Mesenchymal stem cell (in vitro differentiated cells and primary cell): ENCODE data around the gene PCDHGA9.
A peak's percentile ranks its signal among the peaks of the same experiment; 100 is the strongest.

Experiments
- DNase-seq: peaks from one replicate; pipeline ENCODE4 v3.0.0-alpha.2; 2013
- H2AFZ ChIP-seq: one replicate; pipeline ENCODE4 v1.6.1; 2013; ENCODE audit warnings: low read depth, mild to moderate bottlenecking, control low read depth, inconsistent platforms, low read length, moderate library complexity
- H2AK5ac ChIP-seq: 2 replicates; pipeline ENCODE4 v1.6.1; 2013; ENCODE audit warnings: low read length, moderate library complexity, mild to moderate bottlenecking, inconsistent platforms; ENCODE audit not compliant: severe bottlenecking
- H2BK120ac ChIP-seq: one replicate; pipeline ENCODE4 v1.6.1; 2013; ENCODE audit warnings: low read depth, mild to moderate bottlenecking, inconsistent platforms, low read length, moderate library complexity
- H2BK12ac ChIP-seq, 2 experiments: one replicate each; pipeline ENCODE4 v1.6.1; 2013; ENCODE audit warnings: inconsistent platforms in 2 of 2, low read length in 2 of 2, mild to moderate bottlenecking in 2 of 2, moderate library complexity in 2 of 2, control low read depth in 1 of 2
- H2BK15ac ChIP-seq: one replicate; pipeline ENCODE4 v1.6.1; 2013; ENCODE audit warnings: mild to moderate bottlenecking, low read depth, inconsistent platforms; ENCODE audit not compliant: poor library complexity, severe bottlenecking
- H2BK5ac ChIP-seq: 2 replicates; pipeline ENCODE4 v1.6.1; 2013; ENCODE audit warnings: low read depth, mild to moderate bottlenecking, low read length, control low read depth, inconsistent platforms; ENCODE audit not compliant: poor library complexity, severe bottlenecking
- H3K14ac ChIP-seq, 2 experiments: one replicate each; pipeline ENCODE4 v1.6.1; 2013; ENCODE audit warnings: inconsistent platforms in 2 of 2, low read length in 2 of 2, control low read depth in 1 of 2, mild to moderate bottlenecking in 1 of 2, moderate library complexity in 1 of 2
- H3K18ac ChIP-seq, 2 experiments: one replicate each; pipeline ENCODE4 v1.6.1; 2013; ENCODE audit warnings: inconsistent platforms in 2 of 2, low read length in 2 of 2, control low read depth in 1 of 2, low read depth in 1 of 2, mild to moderate bottlenecking in 1 of 2
- H3K23ac ChIP-seq, 2 experiments: one replicate each; pipeline ENCODE4 v1.6.1; 2013; ENCODE audit warnings: inconsistent platforms in 2 of 2, low read length in 2 of 2, mild to moderate bottlenecking in 2 of 2, moderate library complexity in 2 of 2, control low read depth in 1 of 2
- H3K27ac ChIP-seq: 2 replicates; pipeline ENCODE4 v1.5.1; 2013; ENCODE audit warnings: mild to moderate bottlenecking, moderate library complexity, low read length, control low read depth, inconsistent platforms; ENCODE audit not compliant: poor library complexity, severe bottlenecking
- H3K27me3 ChIP-seq, 2 experiments: 2 replicates each; pipeline versions ENCODE4 v1.6.1 to v1.7.0; 2013; ENCODE audit warnings: low read length in 2 of 2, mild to moderate bottlenecking in 2 of 2, moderate library complexity in 2 of 2, control low read depth in 1 of 2, inconsistent platforms in 1 of 2; ENCODE audit not compliant: control insufficient read depth in 1 of 2, insufficient read depth in 1 of 2
- H3K36me3 ChIP-seq, 2 experiments: 2 replicates each; pipeline versions ENCODE4 v1.6.1 to v1.7.0; 2013; ENCODE audit warnings: low read length in 2 of 2, control low read depth in 1 of 2, inconsistent platforms in 1 of 2, low read depth in 1 of 2, mild to moderate bottlenecking in 1 of 2; ENCODE audit not compliant: insufficient read depth in 2 of 2, control insufficient read depth in 1 of 2
- H3K4ac ChIP-seq, 2 experiments: one replicate each; pipeline ENCODE4 v1.6.1; 2013; ENCODE audit warnings: inconsistent platforms in 2 of 2, low read length in 2 of 2, mild to moderate bottlenecking in 2 of 2, moderate library complexity in 2 of 2, control low read depth in 1 of 2, low read depth in 1 of 2
- H3K4me1 ChIP-seq: 2 replicates; pipeline ENCODE4 v1.6.1; 2013; ENCODE audit warnings: low read depth, low read length, control low read depth; ENCODE audit not compliant: control insufficient read depth, insufficient read depth
- H3K4me2 ChIP-seq: 2 replicates; pipeline ENCODE4 v1.6.1; 2013; ENCODE audit warnings: low read length, mild to moderate bottlenecking, inconsistent platforms; ENCODE audit not compliant: poor library complexity, severe bottlenecking
- H3K4me3 ChIP-seq, 2 experiments: 2 replicates each; pipeline versions ENCODE4 v1.5.1 to v1.7.0; 2013; ENCODE audit warnings: low read length in 2 of 2, mild to moderate bottlenecking in 2 of 2, control low read depth in 1 of 2, low read depth in 1 of 2; ENCODE audit not compliant: insufficient read depth in 1 of 2
- H3K79me1 ChIP-seq: replicated peaks from 2 replicates; pipeline ENCODE4 v1.6.1; 2013; ENCODE audit warnings: mild to moderate bottlenecking, control low read depth, low read length, inconsistent platforms; ENCODE audit not compliant: poor library complexity, severe bottlenecking
- H3K9ac ChIP-seq: 2 replicates; pipeline ENCODE4 v1.7.0; 2013; ENCODE audit warnings: mild to moderate bottlenecking, low read length, moderate library complexity
- H3K9me3 ChIP-seq: 2 replicates; pipeline ENCODE4 v1.7.0; 2013; ENCODE audit warnings: mild to moderate bottlenecking, low read length; ENCODE audit not compliant: control insufficient read depth
- H4K8ac ChIP-seq: one replicate; pipeline ENCODE4 v1.6.1; 2013; ENCODE audit warnings: inconsistent platforms, mild to moderate bottlenecking, low read length, moderate library complexity
- H4K91ac ChIP-seq: one replicate; pipeline ENCODE4 v1.6.1; 2013; ENCODE audit warnings: mild to moderate bottlenecking, low read length, inconsistent platforms
- WGBS: methylation state at CpG from one replicate; pipeline ENCODE4 v1.1.7; 2013; ENCODE audit warnings: mixed read lengths; 5-methylcytosine and 5-hydroxymethylcytosine counted together

Gene PCDHGA9

DNA sequence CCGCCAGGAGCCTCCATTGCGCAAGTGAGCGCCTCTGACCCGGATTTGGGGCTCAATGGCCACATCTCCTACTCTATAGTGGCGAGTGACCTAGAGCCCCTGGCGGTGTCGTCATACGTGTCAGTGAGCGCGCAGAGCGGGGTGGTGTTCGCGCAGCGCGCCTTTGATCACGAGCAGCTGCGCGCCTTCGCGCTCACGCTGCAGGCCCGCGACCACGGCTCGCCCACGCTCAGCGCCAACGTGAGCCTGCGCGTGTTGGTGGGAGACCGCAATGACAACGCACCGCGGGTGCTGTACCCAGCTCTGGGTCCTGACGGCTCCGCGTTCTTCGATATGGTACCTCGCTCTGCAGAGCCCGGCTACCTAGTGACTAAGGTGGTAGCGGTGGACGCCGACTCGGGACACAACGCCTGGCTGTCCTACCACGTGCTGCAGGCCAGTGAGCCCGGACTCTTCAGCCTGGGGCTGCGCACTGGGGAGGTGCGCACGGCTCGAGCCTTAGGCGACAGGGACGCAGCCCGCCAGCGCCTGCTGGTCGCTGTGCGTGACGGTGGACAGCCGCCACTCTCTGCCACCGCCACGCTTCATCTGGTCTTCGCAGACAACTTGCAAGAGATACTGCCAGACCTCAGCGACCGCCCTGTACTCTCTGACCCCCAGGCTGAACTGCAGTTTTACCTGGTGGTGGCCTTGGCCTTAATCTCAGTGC is 7.2 kb downstream of the PCDHGA9 start:
- WGBS: 99% methylated on average over 64 of the region's 64 CpGs
- H3K36me3 ChIP-seq: peaks cover 0 to 32% of the 10 kb centered on the region in 2 experiments
- H3K4me1 ChIP-seq: peaks cover 2% of the 10 kb centered on the region
- H2BK15ac ChIP-seq: no peak overlapping the region
- H4K91ac ChIP-seq: peak overlapping the region; percentile 16
- H3K27ac ChIP-seq: no peak overlapping the region
- no peak overlapping the region for H3K23ac ChIP-seq
- no peak overlapping the region for H2BK5ac ChIP-seq
- no peak overlapping the region for H2BK120ac ChIP-seq
- H2AFZ ChIP-seq: no peak overlapping the region
- peak overlapping the region; percentile 20 to 35 for H3K4me3 ChIP-seq
- peaks cover 26% of the 10 kb centered on the region for H3K9me3 ChIP-seq
- no peak for DNase-seq
- no peak overlapping the region for H2AK5ac ChIP-seq
- peak overlapping the region in 1 of 2 experiments; percentile 3 for H2BK12ac ChIP-seq
- H4K8ac ChIP-seq: no peak overlapping the region
- H3K9ac ChIP-seq: no peak overlapping the region
- H3K4ac ChIP-seq: no peak overlapping the region
- peak overlapping the region in 1 of 2 experiments; percentile 81 for H3K14ac ChIP-seq
- peaks cover 0 to 17% of the 10 kb centered on the region in 2 experiments for H3K27me3 ChIP-seq
- H3K18ac ChIP-seq: no peak overlapping the region
- no peak overlapping the region for H3K4me2 ChIP-seq
- peaks cover 32% of the 10 kb centered on the region for H3K79me1 ChIP-seq

DNA sequence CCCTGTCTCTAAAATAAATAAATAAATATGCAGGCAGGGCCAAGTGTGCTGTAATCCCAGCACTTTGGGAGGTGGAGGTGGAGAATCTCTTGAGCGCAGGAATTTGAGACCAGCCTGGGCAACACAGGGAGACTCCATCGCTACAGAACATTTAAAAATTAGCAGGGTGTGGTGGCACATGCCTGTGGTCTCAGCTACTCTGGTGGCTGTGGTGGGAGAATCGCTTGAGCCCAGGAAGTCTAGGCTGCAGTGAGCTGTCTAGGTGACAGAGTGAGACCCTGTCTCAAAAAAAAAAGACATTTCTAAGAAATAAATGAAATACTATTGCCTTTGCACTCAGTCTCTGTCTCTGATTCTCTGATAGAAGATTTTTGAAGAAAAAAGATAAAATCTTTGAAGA is 9.0 kb downstream of the PCDHGA9 start:
- DNase-seq: peak; percentile 4
- Histone ChIP-seq H3K23ac (no peak overlapping the region), H3K79me1 (peaks cover 34% of the 10 kb centered on the region), H3K4ac (no peak overlapping the region), H3K9ac (no peak overlapping the region), H2BK15ac (no peak overlapping the region), H2AK5ac (no peak overlapping the region), H3K36me3 (peaks cover 0 to 38% of the 10 kb centered on the region in 2 experiments), H2BK12ac (no peak overlapping the region), H4K91ac (no peak overlapping the region), H3K4me1 (peaks cover 2% of the 10 kb centered on the region), H3K9me3 (peaks cover 22% of the 10 kb centered on the region), H3K27ac (no peak overlapping the region), H2BK120ac (no peak overlapping the region), H3K27me3 (peaks cover 0 to 17% of the 10 kb centered on the region in 2 experiments), H3K4me2 (no peak overlapping the region), H3K18ac (no peak overlapping the region), H4K8ac (no peak overlapping the region), H2AFZ (no peak overlapping the region), H3K4me3 (no peak overlapping the region), H2BK5ac (no peak overlapping the region), H3K14ac (no peak overlapping the region)
- WGBS: 95% methylated on average over 3 of the region's 3 CpGs

- peak within 1 kb of the TSS; percentile 85 for H3K9ac ChIP-seq
- no peak within 1 kb of the TSS for H2BK12ac ChIP-seq
- H3K4ac ChIP-seq: no peak within 1 kb of the TSS
- peak within 1 kb of the TSS; percentile 18 to 87 for H3K4me3 ChIP-seq
- no peak within 1 kb of the TSS for H3K18ac ChIP-seq
- H3K27me3 ChIP-seq: peaks cover 0 to 17% of the 10 kb centered on the region in 2 experiments
- no peak within 1 kb of the TSS for H3K27ac ChIP-seq
- peaks cover 2% of the 10 kb centered on the region for H3K4me1 ChIP-seq
- no peak within 1 kb of the TSS for H2BK120ac ChIP-seq
- peaks cover 0 to 36% of the 10 kb centered on the region in 2 experiments for H3K36me3 ChIP-seq
- WGBS: 80% methylated on average over 31 of the region's 31 CpGs
- no peak within 1 kb of the TSS for H2BK15ac ChIP-seq
- DNase-seq: peak; percentile 77
- peaks cover 34% of the 10 kb centered on the region for H3K79me1 ChIP-seq
- H2AFZ ChIP-seq: no peak within 1 kb of the TSS
- H3K23ac ChIP-seq: no peak within 1 kb of the TSS
- H4K8ac ChIP-seq: no peak within 1 kb of the TSS
- H3K4me2 ChIP-seq: no peak within 1 kb of the TSS
- H3K9me3 ChIP-seq: peaks cover 16% of the 10 kb centered on the region
- H4K91ac ChIP-seq: no peak within 1 kb of the TSS
- no peak within 1 kb of the TSS for H2AK5ac ChIP-seq
- no peak within 1 kb of the TSS for H2BK5ac ChIP-seq
- H3K14ac ChIP-seq: no peak within 1 kb of the TSS
Measured at GRCh38 chr5:141412854-141413539, 10.4 kb downstream of the PCDHGA9 start, which contains the start of gene PCDHGA10. PCDHGA10 (plus strand) TSS chr5:141412987; CDS start chr5:141413176, 189 bp downstream.

DNA sequence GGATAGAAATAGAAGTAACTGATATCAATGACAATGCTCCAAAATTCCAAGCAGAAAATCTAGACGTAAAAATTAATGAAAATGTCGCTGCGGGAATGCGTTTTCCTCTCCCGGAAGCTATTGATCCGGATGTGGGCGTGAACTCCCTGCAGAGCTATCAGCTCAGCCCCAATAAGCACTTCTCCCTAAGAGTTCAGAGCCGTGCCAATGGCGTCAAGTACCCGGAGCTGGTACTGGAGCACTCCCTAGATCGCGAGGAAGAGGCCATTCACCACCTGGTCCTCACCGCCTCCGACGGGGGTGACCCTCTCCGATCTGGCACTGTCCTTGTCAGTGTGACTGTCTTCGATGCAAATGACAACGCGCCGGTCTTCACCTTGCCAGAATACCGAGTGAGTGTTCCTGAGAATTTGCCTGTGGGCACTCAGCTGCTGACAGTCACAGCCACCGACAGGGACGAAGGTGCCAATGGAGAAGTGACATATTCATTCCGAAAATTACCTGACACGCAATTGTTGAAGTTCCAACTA is 11.0 kb downstream of the PCDHGA9 start:
- Histone ChIP-seq H3K9ac (peak overlapping the region; percentile 85), H3K4ac (no peak overlapping the region), H3K27me3 (peaks cover 0 to 16% of the 10 kb centered on the region in 2 experiments), H3K4me2 (no peak overlapping the region), H3K79me1 (peaks cover 37% of the 10 kb centered on the region), H2BK12ac (no peak overlapping the region), H3K4me3 (peak overlapping the region in 1 of 2 experiments; percentile 87), H2BK15ac (no peak overlapping the region), H3K9me3 (peaks cover 13% of the 10 kb centered on the region), H4K91ac (no peak overlapping the region), H3K23ac (no peak overlapping the region), H3K14ac (no peak overlapping the region), H2AFZ (no peak overlapping the region), H3K18ac (no peak overlapping the region), H3K36me3 (peaks cover 0 to 37% of the 10 kb centered on the region in 2 experiments), H2BK5ac (no peak overlapping the region), H2AK5ac (no peak overlapping the region), H2BK120ac (no peak overlapping the region), H3K27ac (no peak overlapping the region), H3K4me1 (peaks cover 4% of the 10 kb centered on the region), H4K8ac (no peak overlapping the region)
- peak; percentile 12 for DNase-seq
- 77% methylated on average over 23 of the region's 25 CpGs for WGBS
